GM08714 (cell line): ENCODE measurements around the gene TCF4.

Source experiments
- H3K4me3 ChIP-seq: fragments of 200-500 bp; sonication (Bioruptor generic); 2 replicates; pipeline ENCODE4 v1.5.1; 2014; ENCODE audit warnings: mild to moderate bottlenecking, low read length, inconsistent platforms
- ZNF274 ChIP-seq: IDR thresholded peaks from 2 replicates; pipeline ENCODE4 v1.6.1; 2012; ENCODE audit warnings: mild to moderate bottlenecking, low read depth, low read length

TCF4 gene

DNA sequence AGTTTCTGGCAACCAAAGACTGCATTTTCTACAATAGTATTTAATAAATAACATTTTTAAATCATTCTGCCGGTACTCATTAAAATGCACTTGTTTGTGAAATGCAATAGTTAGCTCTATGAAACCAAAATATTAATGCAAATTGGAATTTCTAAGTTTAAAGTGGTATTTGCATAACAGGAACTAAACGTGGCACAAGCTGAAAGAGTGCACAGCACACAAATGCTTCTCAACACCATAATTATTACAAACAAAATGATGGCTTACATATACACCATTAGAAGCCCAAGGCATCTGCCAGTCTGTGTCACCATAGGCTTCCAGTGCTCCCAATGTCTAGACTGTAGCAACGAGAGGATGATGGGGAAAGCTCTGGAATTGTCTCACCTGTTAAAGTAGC lies 280.5 kb downstream of the TCF4 start:
- no peak for TF ChIP-seq ZNF274
- peak overlapping the region; percentile 62; the same call in 1 of the 2 replicates for H3K4me3 ChIP-seq

DNA sequence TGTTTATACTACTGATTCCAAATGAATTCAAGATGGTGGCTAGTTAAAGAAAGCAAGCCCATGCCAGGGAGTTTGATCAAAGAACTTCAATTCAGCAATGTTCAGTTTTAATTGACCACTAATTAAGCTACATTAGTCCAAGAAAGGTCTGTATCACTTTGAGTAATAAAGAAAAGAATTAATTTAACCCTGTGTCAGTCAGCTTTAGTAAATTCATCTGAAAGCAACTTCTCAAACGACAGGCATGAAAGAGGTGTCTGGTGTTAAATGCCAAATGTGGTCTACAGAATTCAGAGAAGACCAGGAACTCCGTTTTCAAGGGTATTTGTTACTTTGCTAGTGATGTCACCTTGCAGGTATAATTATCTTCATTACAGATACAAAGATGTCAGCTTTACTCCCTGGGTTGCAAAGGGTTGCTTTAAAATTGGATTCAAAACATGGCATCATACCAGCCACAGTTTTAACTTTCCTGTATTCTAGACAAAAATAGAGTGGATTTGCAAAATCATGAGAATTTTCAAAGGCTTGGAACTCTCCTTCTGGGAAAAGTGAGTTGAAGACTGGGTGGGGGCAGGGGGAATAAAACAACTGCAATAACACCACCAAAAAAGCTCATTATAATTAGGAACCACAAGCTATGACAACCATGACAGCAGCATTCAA lies 281.5 kb downstream of the TCF4 start:
- no peak overlapping the region for H3K4me3 ChIP-seq
- no peak for TF ChIP-seq ZNF274

DNA sequence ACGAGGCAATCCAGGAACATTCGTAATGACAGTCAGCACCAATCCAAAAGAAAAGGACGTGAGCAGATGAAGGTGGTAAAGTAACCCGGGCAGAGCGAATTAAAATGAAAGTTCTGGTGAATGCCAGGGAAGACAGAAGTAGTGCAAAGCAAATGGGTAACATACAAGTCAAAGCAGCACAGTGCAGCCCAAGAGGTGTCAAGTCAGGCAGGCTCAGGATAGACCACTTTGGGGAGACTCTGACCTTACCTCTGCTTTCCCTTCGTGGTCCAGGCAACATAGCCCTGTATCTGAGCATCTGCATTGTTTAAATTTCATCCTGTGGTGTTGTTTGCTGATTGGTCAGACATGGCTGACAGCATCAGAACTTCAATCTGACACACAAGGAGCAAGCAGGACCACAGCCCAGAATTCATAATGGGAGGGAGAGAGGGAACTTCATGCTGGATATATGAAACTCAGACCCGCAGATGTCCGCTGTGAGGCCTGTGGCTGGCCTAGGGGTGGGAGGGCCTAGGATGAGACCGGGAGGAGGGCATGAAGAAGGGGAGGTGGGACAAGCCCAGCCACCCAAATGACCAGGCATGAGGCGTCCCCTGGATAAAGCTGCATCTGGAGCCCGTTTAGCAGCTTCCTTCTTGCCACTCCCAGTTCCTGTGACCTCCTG lies 285.7 kb downstream of the TCF4 start:
- no peak overlapping the region for H3K4me3 ChIP-seq
- TF ChIP-seq ZNF274, result no peak

DNA sequence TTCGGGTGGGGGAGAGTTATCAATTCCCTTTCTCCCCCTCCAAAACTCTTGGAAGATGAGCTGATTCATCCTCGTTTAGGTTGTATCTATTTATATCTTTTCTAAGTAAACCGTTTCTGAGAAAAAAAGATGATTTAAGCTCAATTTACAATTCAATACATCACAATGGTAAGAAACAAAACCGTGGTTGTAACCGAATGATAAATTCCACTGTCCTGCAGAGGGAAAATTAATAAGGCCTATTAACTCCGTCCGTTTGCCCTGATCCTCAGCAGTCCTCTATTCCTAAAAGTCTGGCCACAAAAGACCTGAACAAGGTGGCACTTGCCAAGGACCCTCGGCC lies 286.2 kb downstream of the TCF4 start:
- no peak overlapping the region for H3K4me3 ChIP-seq
- no peak for TF ChIP-seq ZNF274

DNA sequence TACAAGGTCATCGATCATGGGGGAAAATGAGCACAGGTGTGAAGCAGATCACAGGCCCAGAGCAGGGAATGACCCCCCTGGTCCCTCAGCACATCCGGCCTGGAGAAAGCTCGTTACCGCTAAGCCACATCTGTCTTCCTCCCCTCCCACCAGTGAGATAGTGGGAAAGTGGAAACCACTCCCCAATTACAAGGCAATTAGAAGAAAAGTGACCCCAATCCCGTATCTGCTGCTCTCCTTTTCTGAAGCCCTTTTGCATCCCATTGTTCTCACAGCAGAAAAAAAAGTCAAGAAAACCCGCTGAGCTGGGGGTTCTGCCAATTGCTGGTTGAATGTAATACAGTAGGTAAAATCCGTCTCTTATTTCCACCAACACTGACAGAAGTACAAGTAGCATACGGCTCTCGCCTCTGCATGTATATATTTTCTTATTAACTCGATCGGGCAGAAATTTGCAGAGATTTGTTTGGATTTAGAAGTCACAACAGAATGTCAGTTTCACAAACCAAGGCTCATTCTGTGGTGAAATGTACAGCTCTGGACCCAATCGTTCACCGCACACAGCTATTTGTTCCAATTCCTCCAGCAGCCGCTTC lies 287.0 kb downstream of the TCF4 start:
- no peak for TF ChIP-seq ZNF274
- H3K4me3 ChIP-seq, result no peak overlapping the region

DNA sequence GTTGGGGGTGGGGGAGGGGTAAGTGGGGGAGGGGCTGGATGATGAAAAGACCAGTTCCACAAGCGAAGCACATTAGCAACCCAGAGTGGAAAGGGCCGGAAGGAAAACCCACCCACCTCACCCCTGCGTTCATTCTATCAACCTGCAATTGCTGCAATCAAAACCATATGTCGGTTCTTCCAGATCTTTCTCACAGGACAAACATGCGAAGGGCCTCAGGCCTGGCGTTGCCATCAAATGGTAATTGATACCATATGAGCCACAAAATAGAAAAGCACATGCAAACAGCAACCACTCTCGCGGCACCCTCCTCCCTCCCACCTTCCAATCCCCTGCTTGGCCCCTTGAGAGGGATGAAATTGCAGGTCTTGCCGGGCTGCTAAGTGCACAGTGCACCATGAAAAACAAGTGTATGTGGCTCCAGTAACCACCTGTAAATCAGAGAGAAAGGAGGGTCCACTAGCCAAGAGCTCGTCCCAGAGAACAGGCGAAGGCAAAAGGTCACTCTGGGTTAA lies 287.5 kb downstream of the TCF4 start:
- no peak for TF ChIP-seq ZNF274
- H3K4me3 ChIP-seq, result no peak overlapping the region

DNA sequence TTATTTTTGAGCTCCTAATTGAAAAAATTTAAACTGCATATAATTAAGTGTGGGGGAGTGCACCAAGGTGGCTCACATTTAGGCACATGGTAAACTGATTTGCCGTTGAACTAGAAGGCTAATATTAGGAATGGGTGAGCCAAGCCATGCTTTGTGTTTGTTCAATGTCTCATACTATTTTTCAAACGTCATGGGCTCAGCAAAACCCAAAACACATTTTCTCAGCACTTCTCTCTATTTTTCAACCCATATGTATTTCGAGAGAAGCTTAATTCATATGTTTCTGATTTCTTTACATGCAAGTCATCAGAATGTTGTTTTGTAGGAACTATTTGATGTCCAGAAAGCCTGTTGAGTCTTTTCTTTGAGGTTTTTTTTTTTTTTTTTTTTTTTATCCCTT lies 291.2 kb downstream of the TCF4 start:
- no peak for TF ChIP-seq ZNF274

DNA sequence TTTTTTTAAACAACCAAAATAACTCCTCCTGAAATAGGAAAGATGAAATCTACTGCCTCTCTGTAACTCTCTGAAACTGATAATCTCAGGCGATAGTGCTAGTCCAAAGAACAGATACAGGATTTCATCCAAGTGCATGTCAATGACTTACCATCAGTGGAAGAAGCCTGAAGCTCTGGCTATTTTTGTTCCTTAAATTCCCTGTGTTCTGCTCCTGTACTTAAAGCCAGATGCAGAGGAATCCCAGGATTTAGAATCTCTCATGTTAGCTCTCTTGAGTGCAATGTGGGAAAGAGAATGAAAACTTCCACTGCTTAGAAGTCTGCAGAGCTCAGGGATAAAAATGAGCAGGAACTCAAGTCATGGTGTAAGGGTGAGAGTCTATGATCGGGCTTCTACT lies 291.9 kb downstream of the TCF4 start:
- H3K4me3 ChIP-seq, result no peak overlapping the region
- TF ChIP-seq ZNF274, result no peak

More for the DNA sequence above, 291.2 kb downstream of the TCF4 start:
- H3K4me3 ChIP-seq, result no peak overlapping the region

DNA sequence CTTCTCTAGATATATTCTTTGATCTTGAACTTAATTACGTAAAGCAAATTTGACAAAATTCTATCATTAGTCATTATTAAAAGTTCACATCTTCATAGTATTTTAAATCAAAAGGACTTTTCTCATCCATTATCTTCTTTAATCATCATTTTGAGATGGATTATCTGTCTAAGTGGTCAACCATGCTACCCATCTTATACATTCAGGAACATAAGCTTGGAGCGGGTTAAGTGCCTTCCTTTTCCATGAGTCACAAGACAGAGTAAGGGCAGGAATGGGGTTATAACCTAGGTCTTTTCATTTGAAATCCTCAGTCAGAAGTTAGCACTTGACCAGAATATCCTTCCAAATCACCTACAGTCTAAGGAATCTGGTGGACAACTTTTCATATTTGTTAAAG lies 297.1 kb downstream of the TCF4 start:
- no peak overlapping the region for H3K4me3 ChIP-seq
- TF ChIP-seq ZNF274, result no peak

DNA sequence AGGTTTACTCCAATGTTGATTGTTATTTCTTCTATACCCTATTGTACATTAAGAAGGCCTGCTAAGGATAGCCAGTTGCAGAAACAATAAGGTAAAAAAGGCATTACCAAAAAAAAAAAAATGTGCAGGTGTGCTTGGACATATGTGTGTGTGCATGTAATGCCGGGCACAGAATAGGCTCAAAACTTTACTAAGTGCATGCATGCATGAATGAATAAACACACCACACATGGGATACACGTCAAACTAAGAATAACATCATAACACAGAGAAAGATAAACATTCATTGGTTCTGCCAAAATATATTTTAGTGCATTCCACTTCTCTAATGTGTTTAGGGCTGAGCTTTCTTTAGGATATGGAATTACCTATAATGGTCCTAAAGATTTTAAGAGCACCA lies 298.2 kb downstream of the TCF4 start:
- TF ChIP-seq ZNF274, result no peak
- no peak overlapping the region for H3K4me3 ChIP-seq

DNA sequence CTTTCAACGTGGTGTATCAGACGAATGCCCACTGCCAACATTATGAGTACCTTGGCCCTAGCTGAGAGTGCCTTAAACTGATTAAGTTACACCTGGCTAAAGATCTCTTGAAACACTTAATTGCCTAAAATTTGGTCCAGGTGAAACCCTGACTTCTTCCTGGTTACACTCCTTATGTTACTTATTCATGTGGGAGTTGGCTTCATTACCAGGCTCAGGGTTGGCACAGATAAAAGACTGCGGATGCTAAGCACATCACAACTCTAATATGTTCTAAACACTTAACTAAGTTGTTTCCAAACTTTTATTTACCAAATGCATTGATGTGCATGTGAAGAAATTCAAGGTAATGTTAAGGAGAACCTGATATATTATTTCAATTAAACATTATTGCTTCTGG lies 298.9 kb downstream of the TCF4 start:
- H3K4me3 ChIP-seq, result no peak overlapping the region
- TF ChIP-seq ZNF274, result no peak

DNA sequence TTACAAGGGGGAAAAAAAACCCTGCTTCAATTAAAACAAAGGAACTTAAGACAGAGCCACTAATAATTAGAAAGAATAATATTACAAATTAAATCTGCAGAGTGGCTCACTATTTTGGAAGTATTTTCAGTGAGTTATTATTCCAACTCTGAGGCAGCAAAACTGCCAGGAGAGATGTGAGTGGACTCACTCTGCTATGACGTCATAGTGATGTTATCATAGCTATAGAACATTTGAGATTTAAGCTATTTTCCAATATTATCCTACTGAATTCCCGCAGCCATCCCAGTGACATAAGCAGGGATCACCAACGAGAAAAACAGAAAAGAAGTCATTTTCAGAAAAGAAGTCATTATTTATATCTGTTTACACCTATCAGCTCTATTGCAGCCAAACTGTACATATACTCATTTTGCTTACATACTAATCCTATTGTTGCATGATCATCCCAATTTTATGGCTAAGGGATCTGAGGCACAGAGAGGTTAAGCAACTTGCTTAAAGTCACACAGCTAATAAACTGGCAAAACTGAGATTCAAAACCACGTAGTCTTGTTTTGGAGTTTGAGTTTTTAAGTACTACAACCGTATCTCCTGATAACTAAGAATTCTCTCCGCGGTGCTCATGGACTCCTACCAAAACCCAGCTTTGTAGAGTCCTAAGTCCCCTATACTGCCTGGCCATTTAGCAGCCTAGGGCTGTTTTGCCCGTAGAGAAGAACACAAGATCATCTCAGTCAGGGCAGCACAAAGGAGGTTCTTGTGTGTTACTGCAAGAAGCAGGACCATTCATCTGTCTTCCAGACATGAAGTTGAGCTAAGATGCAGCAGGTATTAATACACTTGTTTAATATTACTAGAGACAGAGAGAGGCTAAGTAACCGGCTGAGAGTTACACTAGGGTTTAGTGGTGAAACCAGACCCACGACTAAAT lies 299.8 kb downstream of the TCF4 start:
- no peak for TF ChIP-seq ZNF274

DNA sequence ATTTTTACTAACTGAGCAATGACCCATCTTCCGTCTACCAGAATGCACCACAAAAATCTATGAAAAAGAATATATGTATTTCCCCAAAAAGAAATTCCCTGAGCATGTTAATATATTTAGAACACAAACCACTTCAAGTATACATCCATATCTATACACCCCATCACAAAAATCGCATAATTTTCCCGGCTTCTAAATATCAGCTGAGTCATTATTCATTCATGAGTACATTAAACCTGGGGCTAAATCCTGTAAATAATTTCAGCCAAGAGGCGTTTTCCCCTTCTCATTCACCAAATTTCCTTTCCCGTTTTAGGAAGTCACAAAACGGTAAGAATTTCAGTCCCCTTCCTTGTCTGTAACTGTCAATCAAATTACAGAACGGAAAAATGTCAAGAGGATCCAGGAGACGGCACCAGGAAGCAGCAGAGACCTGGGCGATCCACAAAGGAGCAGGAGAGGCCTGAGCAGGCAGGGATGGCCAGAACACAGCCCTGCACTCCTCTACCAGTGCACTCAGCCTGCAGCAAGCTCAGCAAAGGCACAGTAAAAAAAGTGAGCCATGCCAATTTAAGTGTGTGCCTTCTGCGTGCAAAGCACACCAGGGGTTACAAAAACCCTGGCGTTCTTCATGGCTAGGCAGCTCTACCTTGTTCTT lies 300.7 kb downstream of the TCF4 start:
- no peak overlapping the region for H3K4me3 ChIP-seq
- no peak for TF ChIP-seq ZNF274

More for the DNA sequence above, 299.8 kb downstream of the TCF4 start:
- H3K4me3 ChIP-seq, result no peak overlapping the region
